PFSK-1 (cell line): ENCODE data around the gene MRPL1.

ENCODE experiments used
- POLR2AphosphoS5 ChIP-seq: IDR thresholded peaks from 2 replicates; pipeline ENCODE4 v1.6.1; 2012; ENCODE audit warnings: low read depth, mild to moderate bottlenecking, control low read depth, low read length, moderate library complexity
- REST ChIP-seq, 2 experiments: IDR thresholded peaks; 2 replicates each; pipeline versions ENCODE4 v1.6.1 to v1.8.0; 2011 to 2012; ENCODE audit warnings: low read depth in 2 of 2, low read length in 2 of 2, control low read depth in 1 of 2, inconsistent platforms in 1 of 2, mild to moderate bottlenecking in 1 of 2, moderate library complexity in 1 of 2; ENCODE audit not compliant: insufficient read depth in 1 of 2
- SIN3A ChIP-seq: IDR thresholded peaks from 2 replicates; pipeline ENCODE4 v1.6.1; 2012; ENCODE audit warnings: mild to moderate bottlenecking, low read length, moderate library complexity, borderline replicate concordance; ENCODE audit not compliant: insufficient read depth
- TAF1 ChIP-seq: IDR thresholded peaks from 2 replicates; pipeline ENCODE4 v1.6.1; 2012; ENCODE audit warnings: low read length, control low read depth, borderline replicate concordance; ENCODE audit not compliant: insufficient read depth

DNA sequence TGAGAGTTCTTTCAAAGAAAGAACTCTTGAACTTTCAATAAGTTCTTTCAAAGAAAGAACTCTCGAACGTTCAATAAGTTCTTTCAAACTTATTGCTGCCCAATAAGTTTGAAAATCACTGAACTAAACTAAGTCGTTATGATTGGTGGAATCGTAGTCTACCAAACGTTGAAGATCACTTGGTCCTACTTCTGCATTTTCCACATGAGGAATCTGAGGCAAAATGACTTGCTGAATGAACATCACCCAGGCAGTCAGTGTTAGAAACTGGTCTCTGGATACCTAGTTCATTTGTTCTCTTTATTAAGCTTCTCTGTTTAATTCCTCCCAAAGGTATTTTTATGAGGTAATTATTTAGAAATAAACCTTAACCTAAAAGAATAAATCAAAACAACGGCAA, 36.4 kb upstream of the MRPL1 start:
- TF ChIP-seq POLR2AphosphoS5, result no peak
- TF ChIP-seq REST (IDR thresholded peaks at IDR 0.05; ENCODE audit: insufficient read depth in 1 of 2, low read depth in 2 of 2, low read length in 2 of 2), result no peak
- no peak for TF ChIP-seq SIN3A
- no peak for TF ChIP-seq TAF1
